Middle frontal gyrus (tissue), 1 donor: ENCODE results near the gene RECQL5.

ENCODE experiments used
- DNase-seq: peaks from one replicate; pipeline ENCODE4 v3.0.0-alpha.2; 2015; ENCODE audit warnings: low spot score; ENCODE audit errors: extremely low spot score

RECQL5 gene

GRCh38 chr17:75619506-75620431 is 47.2 kb downstream of the RECQL5 start:
- DNase-seq = no peak

DNA sequence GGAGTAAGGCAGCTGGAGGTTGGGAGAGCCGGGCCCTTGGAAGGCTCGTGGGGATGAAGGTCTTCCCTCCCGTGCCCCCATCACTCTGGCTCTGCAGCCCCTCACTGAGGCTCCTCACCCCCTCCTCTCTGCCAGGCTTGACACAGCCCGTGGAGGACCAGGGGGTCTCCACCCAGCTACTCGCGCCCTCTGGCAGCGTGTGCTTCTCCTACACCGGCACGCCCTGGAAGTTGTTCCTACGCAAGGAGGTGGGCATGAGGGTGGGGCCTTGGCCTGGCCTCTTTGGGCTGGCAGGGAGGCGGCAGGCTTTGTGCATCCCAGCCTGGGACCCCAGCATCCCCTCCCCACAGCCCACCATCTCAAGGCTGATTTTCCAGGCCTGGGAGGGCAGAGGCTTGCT is 49.3 kb downstream of the RECQL5 start:
- no peak for DNase-seq

- DNase-seq = no peak
Measured at GRCh38 chr17:75617218-75617617, 49.7 kb downstream of the RECQL5 start.

GRCh38 chr17:75616521-75617122 is 50.3 kb downstream of the RECQL5 start:
- no peak for DNase-seq

DNA sequence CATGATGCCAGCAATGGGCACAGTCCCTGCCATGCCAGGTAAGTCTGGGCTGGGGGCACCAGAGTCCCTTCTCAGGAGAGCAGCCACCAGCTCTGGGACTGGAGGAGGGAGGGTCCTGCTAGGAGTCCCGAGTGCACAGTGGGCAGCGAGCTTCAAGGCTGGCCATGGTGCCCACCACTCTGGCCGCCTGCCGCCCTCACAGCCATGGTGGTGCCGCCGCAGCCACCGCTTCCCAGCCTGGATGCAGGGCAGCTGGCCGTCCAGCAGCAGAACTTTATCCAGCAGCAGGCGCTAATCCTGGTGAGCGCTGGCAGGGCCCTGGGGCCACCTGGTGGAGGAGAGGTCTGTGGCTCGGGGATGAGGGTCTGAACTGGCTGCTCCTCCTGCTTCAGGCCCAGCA is 51.7 kb downstream of the RECQL5 start:
- no peak for DNase-seq

GRCh38 chr17:75614556-75615270 is 52.2 kb downstream of the RECQL5 start:
- DNase-seq = no peak

DNA sequence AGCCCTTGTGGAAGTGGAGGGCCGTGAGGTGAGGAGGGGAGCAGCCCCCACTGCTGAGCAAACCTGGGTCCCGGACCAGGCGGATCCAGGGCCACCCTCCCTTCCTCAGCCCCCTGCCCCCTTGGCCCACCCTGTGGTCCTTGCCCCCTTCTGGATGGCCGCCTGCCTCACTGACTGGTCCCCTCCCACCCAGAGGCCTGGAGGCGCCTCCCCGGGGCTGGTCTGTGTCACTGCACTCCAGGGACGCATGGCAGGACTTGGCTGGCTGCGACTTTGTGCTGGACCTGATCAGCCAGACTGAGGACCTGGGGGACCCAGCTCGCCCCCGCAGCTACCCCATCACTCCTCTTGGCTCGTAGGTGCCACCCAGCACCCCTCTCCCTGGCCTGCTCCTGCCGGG is 52.9 kb downstream of the RECQL5 start:
- no peak for DNase-seq

GRCh38 chr17:75612906-75613626 is 53.9 kb downstream of the RECQL5 start:
- no peak for DNase-seq

DNA sequence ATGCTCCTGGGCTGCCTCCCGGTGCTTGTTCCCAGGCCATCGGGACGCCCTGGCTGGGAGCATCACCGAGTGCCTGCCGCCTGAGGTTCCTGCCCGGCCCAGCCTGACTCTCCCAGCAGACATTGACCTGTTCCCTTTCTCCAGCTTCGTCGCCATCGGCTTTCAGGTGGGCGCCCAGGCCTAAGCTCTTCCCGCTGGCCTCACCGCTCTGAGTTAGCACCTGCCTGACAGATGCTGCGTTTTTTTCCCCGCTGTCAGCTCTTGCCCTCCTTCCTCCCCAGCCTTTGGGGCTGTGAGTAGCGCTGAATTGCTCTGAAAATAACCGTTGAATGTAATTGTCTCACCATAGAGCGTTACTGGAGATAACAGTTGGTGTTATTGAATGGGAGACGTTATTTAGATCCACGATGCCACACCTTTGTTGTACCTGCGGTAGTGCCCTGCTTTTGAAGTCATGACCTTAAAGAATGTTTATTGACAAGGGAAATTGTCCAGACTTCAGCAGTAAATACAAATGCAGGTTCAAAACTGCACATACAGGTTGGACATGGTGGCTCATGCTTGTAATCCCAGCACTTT is 55.0 kb downstream of the RECQL5 start:
- DNase-seq = no peak

DNA sequence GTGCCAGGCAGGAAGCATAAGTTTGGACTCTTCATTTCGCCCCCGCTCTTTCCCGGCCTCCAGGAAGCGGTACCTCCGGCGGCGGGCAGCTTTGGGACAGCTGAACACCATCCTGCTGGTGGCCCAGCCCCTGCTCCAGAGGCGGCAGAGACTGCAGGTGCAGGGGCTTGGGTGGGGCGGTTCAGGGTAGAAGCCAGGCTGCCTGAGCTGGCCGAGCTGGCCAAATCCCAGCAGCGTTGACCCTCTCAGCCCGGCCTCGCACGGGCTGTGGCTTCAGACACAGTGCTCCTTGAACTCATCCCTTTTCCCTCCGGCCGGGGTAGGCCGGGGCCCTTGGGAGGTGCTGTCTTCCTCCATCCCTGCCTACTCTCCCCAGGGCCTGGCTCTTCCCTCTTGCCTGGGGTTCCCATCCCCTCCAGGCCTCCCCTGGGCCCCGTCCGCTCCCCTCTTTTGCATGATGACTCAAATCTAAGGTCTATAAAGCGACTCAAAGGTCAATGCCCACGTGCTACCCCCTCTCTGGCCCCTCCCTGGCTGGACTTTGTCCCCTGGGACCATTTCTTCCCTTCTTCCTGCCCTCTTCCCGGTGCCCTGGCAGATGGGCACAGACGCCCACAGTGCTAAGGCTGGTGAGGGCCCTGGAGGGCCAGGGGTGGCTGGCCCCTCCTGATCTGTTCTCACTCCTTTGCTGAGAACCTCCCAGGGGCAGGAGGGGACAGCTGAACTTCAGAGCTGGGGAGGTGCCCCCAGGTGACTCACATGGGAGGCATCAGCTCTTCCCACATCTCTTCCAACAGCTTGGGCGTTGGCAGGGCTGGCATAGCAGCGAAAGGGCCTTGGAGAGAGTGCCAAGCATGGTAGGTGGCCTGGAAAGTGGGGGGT is 56.6 kb downstream of the RECQL5 start:
- peak; percentile 9 for DNase-seq

- no peak for DNase-seq
Measured at GRCh38 chr17:75607086-75607485, 59.9 kb downstream of the RECQL5 start.

GRCh38 chr17:75605790-75606189 is 61.2 kb downstream of the RECQL5 start:
- DNase-seq = no peak

DNA sequence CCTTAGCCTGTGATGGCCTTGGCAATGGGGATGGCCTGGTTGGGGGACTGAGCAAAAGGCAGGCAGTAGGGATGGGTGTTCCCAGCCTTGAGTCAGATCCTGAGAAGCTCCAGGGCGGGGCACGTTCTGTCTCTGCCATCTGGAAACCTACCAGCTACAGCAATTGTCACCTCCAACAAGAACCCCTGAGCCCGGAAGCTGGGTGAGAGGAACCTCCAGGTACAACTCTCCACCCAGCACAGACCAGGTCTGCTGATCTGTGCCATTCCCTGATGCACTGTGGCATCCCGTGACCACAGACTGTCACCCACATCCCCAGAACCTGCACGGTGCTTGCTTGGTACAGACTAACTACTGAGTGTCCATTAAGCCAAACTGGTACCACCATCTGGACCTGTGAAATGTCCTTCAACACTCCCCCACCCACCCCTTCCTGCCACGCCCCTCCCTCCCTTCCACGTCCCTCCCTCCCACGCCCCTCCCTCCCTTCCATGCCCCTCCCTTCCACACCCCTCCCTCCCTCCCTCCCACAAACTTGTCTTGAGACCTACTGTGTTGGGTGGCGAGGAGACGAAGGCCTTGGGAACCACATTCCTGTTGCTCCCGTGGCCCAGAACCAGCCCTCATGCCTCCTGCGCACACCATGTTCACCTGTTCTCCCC is 62.8 kb downstream of the RECQL5 start:
- no peak for DNase-seq

DNA sequence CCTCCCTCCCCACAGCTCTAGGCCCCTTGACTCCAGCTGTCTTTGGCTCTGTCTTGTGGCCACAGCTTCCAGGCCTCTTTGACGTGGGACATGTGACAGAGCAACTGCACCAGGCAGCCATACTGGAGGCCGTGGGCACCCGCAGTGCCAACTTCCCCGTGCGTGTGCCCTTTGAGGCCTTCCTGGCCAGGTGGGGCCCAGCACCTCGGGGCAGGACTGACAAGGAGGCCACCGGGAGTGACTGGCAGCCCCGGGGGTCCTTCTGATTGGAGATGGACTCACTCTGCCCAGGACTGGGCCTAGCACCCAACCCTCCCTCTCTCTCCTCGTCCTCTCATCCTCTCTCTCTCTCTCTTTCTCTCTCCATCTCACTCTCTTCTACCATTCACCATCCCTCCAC is 63.8 kb downstream of the RECQL5 start:
- DNase-seq = no peak

- DNase-seq = no peak
Measured at GRCh38 chr17:75602644-75603043, 64.3 kb downstream of the RECQL5 start.

GRCh38 chr17:75601057-75601987 is 65.6 kb downstream of the RECQL5 start:
- DNase-seq = no peak

DNA sequence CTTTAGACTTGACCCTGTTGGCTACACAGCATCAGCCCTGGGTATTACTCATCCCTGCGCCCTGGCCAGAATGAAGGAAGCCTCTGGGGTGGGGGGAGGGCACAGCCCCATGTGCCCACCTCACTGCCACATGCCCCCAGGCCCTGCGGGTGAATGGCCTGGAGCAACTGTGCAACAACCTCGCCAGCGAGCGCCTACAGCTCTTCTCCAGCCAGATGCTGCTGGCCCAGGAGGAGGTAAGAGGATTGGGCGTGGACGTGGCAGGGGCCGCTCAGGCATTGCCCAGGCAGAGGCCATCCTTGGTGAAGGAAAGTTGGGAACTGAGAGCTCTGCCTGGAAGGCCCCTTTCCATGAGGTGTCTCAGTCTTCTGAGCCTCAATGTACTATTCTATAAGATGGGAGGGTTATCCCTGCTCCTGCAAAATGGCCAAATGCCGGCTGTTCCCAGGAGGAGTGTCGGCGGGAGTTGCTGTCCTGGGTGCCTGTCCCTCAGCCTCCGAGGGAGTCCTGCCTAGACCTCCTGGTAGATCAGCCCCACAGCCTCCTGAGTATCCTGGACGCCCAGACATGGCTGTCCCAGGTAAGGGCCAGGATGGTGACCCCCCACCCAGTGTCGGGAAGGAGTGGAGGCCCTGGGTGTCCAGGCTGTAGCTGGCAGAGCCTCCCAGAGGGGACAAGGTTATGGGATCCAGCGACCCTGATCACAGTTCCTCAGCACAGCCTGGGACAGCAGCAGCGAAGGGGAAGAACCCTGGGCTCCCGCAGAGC is 70.5 kb downstream of the RECQL5 start:
- DNase-seq = no peak

- DNase-seq = no peak
Measured at GRCh38 chr17:75595920-75596313, 71.0 kb downstream of the RECQL5 start.
